COLO668 (cell line): ENCODE data around the gene GGT6.

Source experiments
- DNase-seq: peaks from one replicate; lab custom pipeline; 2025; ENCODE audit not compliant: unreplicated experiment; lab: John Stamatoyannopoulos, UW

The GGT6 gene

DNA sequence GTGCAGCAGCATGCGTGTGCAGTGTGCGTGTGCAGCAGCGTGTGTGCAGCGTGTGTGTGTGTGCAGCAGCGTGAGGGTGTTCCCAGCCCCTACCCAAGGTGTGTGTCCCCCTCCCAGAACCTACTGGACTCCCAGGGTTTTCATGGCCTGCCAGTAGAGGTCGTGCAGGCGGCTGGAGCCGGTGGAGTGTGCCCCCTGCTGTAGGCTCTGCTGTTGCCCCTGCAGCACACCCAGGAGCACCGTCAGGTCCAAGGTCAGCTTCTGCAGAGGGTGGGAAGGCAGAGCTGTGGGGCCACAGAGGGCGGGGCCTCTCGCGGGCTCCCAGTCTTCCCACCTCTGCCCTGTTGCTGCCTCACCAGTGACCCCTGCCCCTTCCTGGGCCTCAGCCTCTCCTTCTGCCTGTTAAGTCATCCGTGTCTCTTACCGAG is 20.1 kb downstream of the GGT6 start:
- no peak for DNase-seq

- DNase-seq, result no peak
Measured at GRCh38 chr17:4539576-4540223, 20.7 kb downstream of the GGT6 start.

- DNase-seq, result no peak
Measured at GRCh38 chr17:4539025-4539424, 21.4 kb downstream of the GGT6 start.

DNA sequence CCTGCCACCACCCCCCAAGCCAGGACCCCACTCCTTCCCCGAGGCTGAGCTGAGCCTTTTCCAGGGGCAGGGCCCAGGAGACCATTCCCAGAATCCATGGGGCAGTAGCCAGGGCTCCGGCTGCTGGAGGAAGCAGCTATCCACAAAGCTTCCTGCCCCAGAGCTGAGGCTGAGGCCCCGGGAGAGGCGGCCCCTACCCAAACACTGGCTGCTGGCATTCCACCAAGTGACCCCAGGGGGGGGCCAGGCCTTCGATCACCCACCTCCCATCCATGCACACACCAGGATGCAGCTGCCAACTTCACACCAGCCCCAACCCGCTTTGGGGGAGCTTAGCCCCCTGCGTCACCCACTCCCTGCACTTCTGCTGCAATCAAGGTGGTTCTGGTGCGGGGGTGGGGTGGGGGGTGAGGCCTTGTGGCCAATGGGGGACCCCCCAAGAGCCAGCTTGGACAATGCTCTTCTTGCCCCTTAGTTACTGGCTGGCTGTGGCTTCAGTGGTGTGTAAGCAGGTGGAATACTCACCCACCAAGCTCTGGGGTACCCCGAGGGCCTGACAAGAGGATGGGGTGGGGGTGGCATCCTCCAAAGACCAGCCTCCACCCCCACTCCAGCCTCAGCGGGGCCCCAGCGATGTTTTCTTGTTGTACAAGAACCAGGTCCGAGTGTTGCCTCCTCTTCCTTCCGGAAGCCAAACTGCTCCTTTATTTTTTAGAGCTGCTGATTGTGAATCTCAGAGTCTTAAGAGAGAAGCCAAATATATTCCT is 22.0 kb downstream of the GGT6 start:
- no peak for DNase-seq

DNA sequence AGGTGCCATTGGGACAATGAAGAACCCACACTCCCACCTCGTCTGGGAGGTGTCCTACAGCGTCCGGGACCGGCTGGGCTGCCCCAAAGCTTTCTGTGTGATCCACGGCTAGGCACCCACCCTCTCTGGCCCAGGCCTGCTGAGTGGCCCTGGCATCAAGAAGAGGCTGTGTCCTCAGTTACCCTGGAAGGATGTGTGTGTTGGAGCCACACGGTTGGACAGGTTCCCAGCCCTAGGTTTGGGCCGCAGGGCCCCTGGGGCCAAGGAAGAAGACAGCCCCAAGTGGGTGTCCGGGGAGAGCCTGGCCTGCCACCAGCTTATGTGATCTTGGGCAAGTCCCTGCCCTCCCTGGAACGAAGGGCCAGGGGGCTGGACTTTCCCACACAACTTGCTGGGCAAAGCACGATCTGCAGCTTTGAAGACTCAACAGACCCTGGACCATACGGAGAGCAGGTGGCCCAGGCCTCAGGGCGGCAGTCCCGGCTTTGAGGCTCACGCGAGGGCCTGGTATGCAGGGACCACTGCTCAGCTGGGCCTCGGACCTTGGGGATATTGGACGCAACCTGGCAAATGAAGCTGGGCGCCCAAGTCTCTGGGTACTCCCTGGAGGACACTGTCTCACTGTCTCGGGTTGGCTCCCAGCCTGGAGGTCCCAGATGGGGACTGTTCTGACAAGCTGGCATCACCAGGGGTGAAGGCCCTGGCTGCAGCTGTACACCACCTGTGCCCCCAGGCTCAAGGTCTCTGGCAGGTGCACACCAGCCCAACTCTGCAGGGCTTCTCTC is 22.7 kb downstream of the GGT6 start:
- no peak for DNase-seq

- DNase-seq, result no peak
Measured at GRCh38 chr17:4536742-4537411, 23.5 kb downstream of the GGT6 start.

DNA sequence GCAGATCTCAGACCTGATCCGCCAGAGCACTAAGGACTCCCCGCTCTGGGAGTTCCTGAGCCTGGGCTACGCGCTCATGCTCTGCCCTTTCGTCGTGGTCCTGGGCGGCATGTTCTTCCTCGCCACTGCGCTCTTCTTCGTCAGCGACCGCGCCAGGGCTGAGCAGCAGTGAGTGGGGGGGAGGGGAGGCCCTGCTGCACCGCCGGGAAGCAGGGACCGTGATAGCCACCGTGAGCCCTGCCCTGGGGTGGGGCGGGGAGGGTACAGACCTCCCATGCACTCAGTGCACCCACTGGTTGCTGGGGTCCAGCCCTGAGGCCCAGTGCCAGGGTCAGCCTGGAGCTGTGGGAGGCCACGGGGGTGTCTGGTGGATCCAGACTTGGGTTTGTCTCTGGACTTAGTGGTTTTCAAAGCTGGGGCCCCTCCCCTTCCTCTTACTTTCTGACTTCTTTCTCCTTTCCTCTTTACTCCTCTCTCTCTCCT is 24.1 kb downstream of the GGT6 start:
- no peak for DNase-seq

- DNase-seq, result no peak
Measured at GRCh38 chr17:4535667-4536258, 24.6 kb downstream of the GGT6 start.

- no peak for DNase-seq
Measured at GRCh38 chr17:4534928-4535666, 25.3 kb downstream of the GGT6 start.

DNA sequence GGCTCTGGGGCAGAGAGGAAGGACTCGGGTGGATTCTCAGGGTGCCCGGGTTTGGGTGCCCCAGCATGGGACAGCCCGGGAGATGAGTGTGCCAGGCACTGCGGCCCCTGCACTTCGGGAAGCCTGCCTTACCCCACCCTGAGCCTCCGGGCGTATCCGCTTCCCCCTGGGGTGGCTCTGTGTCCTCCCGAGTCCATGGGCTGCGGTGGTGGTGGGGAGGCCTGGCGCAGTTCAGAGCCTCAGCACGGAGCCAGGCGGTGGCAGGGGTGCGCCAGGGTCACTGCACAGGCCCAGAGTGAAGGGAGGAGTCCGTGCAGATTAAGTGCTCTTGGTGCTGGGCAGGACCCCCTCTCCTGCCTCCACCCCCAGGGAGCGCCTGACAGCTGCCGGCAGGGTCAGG is 25.9 kb downstream of the GGT6 start:
- DNase-seq, result no peak

DNA sequence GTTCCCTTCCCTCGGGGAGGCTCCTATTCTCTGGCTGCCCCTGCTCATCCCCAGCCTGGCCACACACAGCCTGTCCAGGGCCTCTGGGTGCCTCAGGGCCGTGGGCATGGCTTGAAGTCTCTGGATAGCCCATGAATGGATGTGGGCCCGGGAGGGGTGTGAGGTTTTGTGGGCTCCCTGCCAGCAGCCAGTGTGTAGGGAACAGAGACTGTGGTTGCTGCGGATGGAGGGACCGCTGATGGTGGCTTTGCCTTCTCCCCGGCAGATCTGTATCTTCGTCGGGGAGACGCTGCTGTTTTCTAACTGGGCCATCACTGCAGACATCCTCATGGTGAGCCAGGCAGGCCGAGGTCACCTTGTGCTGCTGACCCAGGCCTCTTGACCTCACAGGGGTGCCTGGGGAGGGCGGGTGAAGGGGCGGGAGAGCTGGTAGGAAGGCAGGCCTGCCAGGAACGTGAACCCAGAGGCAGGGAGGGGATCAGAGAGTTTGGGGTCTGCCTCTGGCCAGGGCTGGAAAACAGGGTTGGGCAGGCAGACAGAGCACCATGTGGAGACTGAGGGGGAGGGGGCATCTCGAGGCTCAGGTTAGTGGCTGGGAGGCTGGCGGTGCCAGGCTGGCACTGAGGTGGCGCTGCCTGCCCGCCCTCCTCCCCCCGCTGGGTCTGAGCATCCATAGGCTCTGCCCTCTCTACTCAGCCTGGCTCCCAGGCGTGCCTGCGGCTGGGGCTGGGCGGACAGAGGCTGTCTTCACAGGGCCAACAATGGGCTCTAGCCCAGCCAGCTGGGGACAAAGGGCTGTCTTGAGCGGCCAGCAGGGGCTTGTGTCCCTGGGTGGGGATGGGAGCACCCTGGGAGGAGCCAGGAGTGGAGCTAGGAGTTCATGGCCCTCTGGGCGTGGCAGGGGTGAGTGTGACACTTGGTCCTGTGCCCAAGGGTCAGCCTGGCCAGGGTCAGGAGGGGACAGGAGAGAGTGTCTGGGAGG is 26.6 kb downstream of the GGT6 start:
- no peak for DNase-seq

DNA sequence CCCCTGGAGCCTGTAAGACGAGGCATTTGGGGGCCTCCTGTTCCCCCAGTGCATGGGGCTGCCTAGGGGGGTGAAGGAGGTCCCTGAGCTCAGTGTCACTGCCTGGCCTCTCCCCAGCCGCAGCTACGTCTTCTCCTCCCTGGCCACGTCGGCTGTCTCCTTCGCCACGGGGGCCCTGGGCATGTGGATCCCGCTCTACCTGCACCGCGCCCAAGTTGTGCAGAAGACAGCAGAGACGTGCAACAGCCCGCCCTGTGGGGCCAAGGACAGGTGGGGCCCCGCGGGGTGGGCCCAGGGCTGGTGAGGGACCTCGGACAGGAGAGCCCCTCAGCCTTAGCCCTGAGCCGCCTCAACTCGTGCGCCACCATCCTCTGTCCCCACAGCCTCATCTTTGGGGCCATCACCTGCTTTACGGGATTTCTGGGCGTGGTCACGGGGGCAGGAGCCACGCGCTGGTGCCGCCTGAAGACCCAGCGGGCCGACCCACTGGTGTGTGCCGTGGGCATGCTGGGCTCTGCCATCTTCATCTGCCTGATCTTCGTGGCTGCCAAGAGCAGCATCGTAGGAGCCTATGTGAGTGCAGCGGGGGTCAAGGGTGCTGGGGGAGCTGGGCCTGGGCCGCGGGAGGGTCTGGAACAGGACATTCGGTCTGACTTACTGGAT is 27.4 kb downstream of the GGT6 start:
- DNase-seq, result no peak

- no peak for DNase-seq
Measured at GRCh38 chr17:4531988-4532736, 28.2 kb downstream of the GGT6 start.

GRCh38 chr17:4530799-4531730 is 29.3 kb downstream of the GGT6 start:
- no peak for DNase-seq

GRCh38 chr17:4529533-4530152 is 30.7 kb downstream of the GGT6 start:
- no peak for DNase-seq

DNA sequence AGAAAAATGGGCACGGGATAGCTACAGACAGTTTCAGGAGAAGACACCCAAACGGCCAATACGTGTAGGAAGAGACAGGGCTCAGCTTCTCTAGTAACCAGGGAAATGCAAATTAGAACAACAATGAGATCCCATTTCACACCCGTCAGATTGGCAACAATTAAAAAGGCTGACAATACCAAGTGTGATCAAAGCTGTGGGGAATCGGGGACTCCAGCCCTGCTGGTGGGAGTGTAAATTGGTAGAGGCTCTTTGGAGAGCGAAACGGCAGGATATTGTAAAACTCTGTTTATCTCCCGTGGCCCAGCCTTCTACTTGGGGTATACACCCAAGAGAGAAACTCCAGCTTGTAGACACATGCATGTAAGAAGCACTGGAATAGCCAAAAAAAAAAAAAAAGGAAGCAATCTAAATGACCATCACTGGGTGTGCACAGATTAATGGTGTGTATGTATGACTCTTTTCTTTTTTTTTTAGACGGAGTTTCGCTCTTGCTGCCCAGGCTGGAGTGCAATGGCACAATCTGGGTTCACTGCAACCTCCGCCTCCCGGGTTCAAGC is 32.7 kb downstream of the GGT6 start:
- DNase-seq, result no peak
